HG02973 (cell line): ENCODE measurements around the gene AGAP6.
"Not testable (repeated sequence)": the region's sequence is repeated elsewhere in the genome, so short reads cannot be mapped to it uniquely, and the experiment has no call there.

Experiments
- ATAC-seq: cut with Tn5 transposase; IDR thresholded peaks from one replicate; pipeline ENCODE4 v1.9.1; 2021; ENCODE audit warnings: moderate library complexity; ENCODE audit not compliant: unreplicated experiment

AGAP6 gene

GRCh38 chr10:50024716-50025383 is 36.6 kb downstream of the AGAP6 start:
- not testable (repeated sequence) for ATAC-seq

- no peak for ATAC-seq
Observed at GRCh38 chr10:50025627-50026026, 37.4 kb downstream of the AGAP6 start.

GRCh38 chr10:50027195-50027594 is 39.0 kb downstream of the AGAP6 start:
- no peak for ATAC-seq

- ATAC-seq: no peak
Observed at GRCh38 chr10:50033481-50033880, 45.3 kb downstream of the AGAP6 start.

- ATAC-seq: not testable (repeated sequence)
Observed at GRCh38 chr10:50035337-50035736, 47.1 kb downstream of the AGAP6 start.

- ATAC-seq: no peak
Observed at GRCh38 chr10:50044941-50045664, 56.9 kb downstream of the AGAP6 start.

GRCh38 chr10:50046457-50046856 is 58.3 kb downstream of the AGAP6 start:
- ATAC-seq: not testable (repeated sequence)

GRCh38 chr10:50047594-50047993 is 59.4 kb downstream of the AGAP6 start:
- ATAC-seq: not testable (repeated sequence)

- not testable (repeated sequence) for ATAC-seq
Observed at GRCh38 chr10:50051995-50052660, 63.9 kb downstream of the AGAP6 start.

GRCh38 chr10:50052778-50053376 is 64.7 kb downstream of the AGAP6 start:
- ATAC-seq: not testable (repeated sequence)

GRCh38 chr10:50055494-50056292 is 67.5 kb downstream of the AGAP6 start:
- ATAC-seq: not testable (repeated sequence)

- not testable (repeated sequence) for ATAC-seq
Observed at GRCh38 chr10:50056654-50057053, 68.4 kb downstream of the AGAP6 start.

- not testable (repeated sequence) for ATAC-seq
Observed at GRCh38 chr10:50058727-50059126, 70.5 kb downstream of the AGAP6 start.

GRCh38 chr10:50059946-50060345 is 71.7 kb downstream of the AGAP6 start:
- not testable (repeated sequence) for ATAC-seq
